Measurements from ENCODE around the gene SGPP2. TPM values are rescaled to one million over a fixed set of nuclear protein-coding genes. Genes with fewer than 3 reads are reported as not detected.

Gene SGPP2
- polyA plus RNA-seq, 3 donors = not detected

- no peak overlapping the region for H2AFZ ChIP-seq (ENCODE audit: insufficient read depth, low read depth, low read length, poor library complexity, severe bottlenecking)
- H3K9ac ChIP-seq (ENCODE audit: insufficient read depth, low read length, poor library complexity, severe bottlenecking) = no peak overlapping the region
- no peak for DNase-seq
- Mint-ChIP-seq H3K27ac (peak overlapping the region in 1 of 7 donors; percentile 42), H3K27me3 (ENCODE audit: low read depth in 3 of 3) (peaks cover 0 to 3% (median 0%) of the 10 kb centered on the region in 3 donors), H3K4me1 (peaks cover 33% of the 10 kb centered on the region), H3K4me3 (no peak overlapping the region), H3K9me3 (peaks cover 0 to 4% (median 0%) of the 10 kb centered on the region in 7 donors), H3K36me3 (no peaks in the 10 kb centered on the region)
- no peaks in the 10 kb centered on the region for H3K27me3 ChIP-seq (ENCODE audit: control insufficient read depth in 2 of 2, insufficient read depth in 2 of 2, low read length in 2 of 2)
- WGBS (ENCODE audit: insufficient coverage) = 100% methylated on average over 1 of the region's 1 CpG
- intact Hi-C loops (cut with micrococcal nuclease) = no loop called here
- H3K4me1 ChIP-seq (ENCODE audit: control insufficient read depth in 1 of 2, insufficient read depth in 2 of 2, low read length in 2 of 2) = peaks cover 31 to 33% of the 10 kb centered on the region in 2 donors
- TF ChIP-seq CTCF (IDR thresholded peaks at IDR 0.05) = no peak
- no peak overlapping the region for H3K4me2 ChIP-seq (replicated peaks; ENCODE audit: extremely low read depth, low read length, poor library complexity, severe bottlenecking)
- H3K9me3 ChIP-seq (replicated peaks in 1 of 2; ENCODE audit: control insufficient read depth in 1 of 2, insufficient read depth in 1 of 2, low read length in 2 of 2) = no peaks in the 10 kb centered on the region
- no peaks in the 10 kb centered on the region for H4K20me1 ChIP-seq (ENCODE audit: insufficient read depth, low read length)
- no peaks in the 10 kb centered on the region for H3K36me3 ChIP-seq (replicated peaks in 1 of 2; ENCODE audit: control insufficient read depth in 1 of 2, insufficient read depth in 2 of 2, low read length in 2 of 2)
- no peak overlapping the region for H3K27ac ChIP-seq (ENCODE audit: low read depth in 1 of 2, low read length in 2 of 2)
- H3K4me3 ChIP-seq (replicated peaks in 1 of 3; ENCODE audit: low read depth in 2 of 3, low read length in 3 of 3) = no peak overlapping the region
- no peaks in the 10 kb centered on the region for H3K79me2 ChIP-seq (ENCODE audit: insufficient read depth, low read length)
Observed at GRCh38 chr2:222445227-222445626, 20.9 kb downstream of the SGPP2 start.

DNA sequence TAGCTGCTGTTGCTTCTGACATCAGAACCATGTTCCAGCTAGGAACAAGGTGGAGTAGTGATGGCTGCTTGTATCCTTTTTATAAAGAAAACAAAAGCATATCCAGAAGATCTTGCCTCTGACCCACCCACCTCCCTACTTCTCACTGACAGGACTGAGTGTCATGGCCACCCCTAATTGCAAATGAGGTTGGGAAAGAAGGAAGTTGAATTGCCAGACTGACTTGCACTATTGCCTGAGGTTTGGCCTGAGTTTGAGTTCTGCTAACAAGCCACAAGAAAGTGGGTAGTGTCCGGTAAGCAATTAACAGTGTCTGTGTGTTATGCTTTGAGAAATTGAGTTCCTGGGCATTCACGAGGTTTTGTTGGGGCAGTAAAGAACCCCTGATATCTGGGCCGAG, 22.8 kb downstream of the SGPP2 start:
- H3K9ac ChIP-seq (ENCODE audit: insufficient read depth, low read length, poor library complexity, severe bottlenecking) = no peak overlapping the region
- H3K4me2 ChIP-seq (replicated peaks; ENCODE audit: extremely low read depth, low read length, poor library complexity, severe bottlenecking) = peak overlapping the region; percentile 16
- peaks cover 31 to 33% of the 10 kb centered on the region in 2 donors for H3K4me1 ChIP-seq (ENCODE audit: control insufficient read depth in 1 of 2, insufficient read depth in 2 of 2, low read length in 2 of 2)
- 0% methylated on average over 2 of the region's 3 CpGs for WGBS (ENCODE audit: insufficient coverage)
- peaks cover 0 to 4% (median 0%) of the 10 kb centered on the region in 7 donors for H3K9me3 Mint-ChIP-seq
- no peaks in the 10 kb centered on the region for H4K20me1 ChIP-seq (ENCODE audit: insufficient read depth, low read length)
- H3K27me3 Mint-ChIP-seq (ENCODE audit: low read depth in 3 of 3) = peaks cover 2 to 5% (median 4%) of the 10 kb centered on the region in 3 donors
- no peaks in the 10 kb centered on the region for H3K36me3 ChIP-seq (replicated peaks in 1 of 2; ENCODE audit: control insufficient read depth in 1 of 2, insufficient read depth in 2 of 2, low read length in 2 of 2)
- no peak for TF ChIP-seq CTCF (IDR thresholded peaks at IDR 0.05)
- peak overlapping the region; percentile 32 for H2AFZ ChIP-seq (ENCODE audit: insufficient read depth, low read depth, low read length, poor library complexity, severe bottlenecking)
- H3K27ac Mint-ChIP-seq = peak overlapping the region; percentile 19 to 81 (median 68)
- no peaks in the 10 kb centered on the region for H3K27me3 ChIP-seq (ENCODE audit: control insufficient read depth in 2 of 2, insufficient read depth in 2 of 2, low read length in 2 of 2)
- peak overlapping the region in 1 of 2 donors; percentile 69 for H3K4me3 Mint-ChIP-seq
- peaks cover 34% of the 10 kb centered on the region for H3K4me1 Mint-ChIP-seq
- H3K4me3 ChIP-seq (replicated peaks in 1 of 3; ENCODE audit: low read depth in 2 of 3, low read length in 3 of 3) = peak overlapping the region in 1 of 3 experiments; percentile 24
- no peaks in the 10 kb centered on the region for H3K79me2 ChIP-seq (ENCODE audit: insufficient read depth, low read length)
- H3K9me3 ChIP-seq (replicated peaks in 1 of 2; ENCODE audit: control insufficient read depth in 1 of 2, insufficient read depth in 1 of 2, low read length in 2 of 2) = no peaks in the 10 kb centered on the region
- intact Hi-C loops (cut with micrococcal nuclease) = no loop called here
- H3K27ac ChIP-seq (ENCODE audit: low read depth in 1 of 2, low read length in 2 of 2) = peak overlapping the region in 1 of 2 donors; percentile 67
- no peaks in the 10 kb centered on the region for H3K36me3 Mint-ChIP-seq
- peak; percentile 50 to 80 (median 52) for DNase-seq
